ENCODE data around the gene BTAF1.

- TF ChIP-seq, protein P1, sequence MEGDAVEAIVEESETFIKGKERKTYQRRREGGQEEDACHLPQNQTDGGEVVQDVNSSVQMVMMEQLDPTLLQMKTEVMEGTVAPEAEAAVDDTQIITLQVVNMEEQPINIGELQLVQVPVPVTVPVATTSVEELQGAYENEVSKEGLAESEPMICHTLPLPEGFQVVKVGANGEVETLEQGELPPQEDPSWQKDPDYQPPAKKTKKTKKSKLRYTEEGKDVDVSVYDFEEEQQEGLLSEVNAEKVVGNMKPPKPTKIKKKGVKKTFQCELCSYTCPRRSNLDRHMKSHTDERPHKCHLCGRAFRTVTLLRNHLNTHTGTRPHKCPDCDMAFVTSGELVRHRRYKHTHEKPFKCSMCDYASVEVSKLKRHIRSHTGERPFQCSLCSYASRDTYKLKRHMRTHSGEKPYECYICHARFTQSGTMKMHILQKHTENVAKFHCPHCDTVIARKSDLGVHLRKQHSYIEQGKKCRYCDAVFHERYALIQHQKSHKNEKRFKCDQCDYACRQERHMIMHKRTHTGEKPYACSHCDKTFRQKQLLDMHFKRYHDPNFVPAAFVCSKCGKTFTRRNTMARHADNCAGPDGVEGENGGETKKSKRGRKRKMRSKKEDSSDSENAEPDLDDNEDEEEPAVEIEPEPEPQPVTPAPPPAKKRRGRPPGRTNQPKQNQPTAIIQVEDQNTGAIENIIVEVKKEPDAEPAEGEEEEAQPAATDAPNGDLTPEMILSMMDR (IDR thresholded peaks at IDR 0.05): no peak
- no peak for TF ChIP-seq POLR2A (IDR thresholded peaks at IDR 0.05)
These were observed 39.8 kb upstream of the BTAF1 start for GRCh38 chr10:91883549-91884444.
